Measurements from ENCODE around the gene TSSK6.
A peak's percentile ranks its signal among the peaks of the same experiment; 100 is the strongest.

TSSK6 gene

GRCh38 chr19:19489804-19490204 is 25.5 kb downstream of the TSSK6 start:
- Histone ChIP-seq H2AFZ (peak overlapping the region; percentile 85), H3K4me2 (ENCODE audit: low read length) (peak overlapping the region; percentile 8), H3K27me3 (ENCODE audit: control insufficient read depth, insufficient read depth, low read length) (no peaks in the 10 kb centered on the region), H3K4me1 (peaks cover 53% of the 10 kb centered on the region), H3K4me3 (ENCODE audit: low read depth, low read length) (peak overlapping the region; percentile 17), H3K9ac (no peak overlapping the region), H3K9me3 (ENCODE audit: control insufficient read depth, low read length) (no peaks in the 10 kb centered on the region), H3K79me2 (peaks cover 23% of the 10 kb centered on the region), H3K36me3 (ENCODE audit: control insufficient read depth, insufficient read depth, low read length) (no peaks in the 10 kb centered on the region), H3K27ac (peak overlapping the region; percentile 98)
- no peak for TF ChIP-seq CTCF (IDR thresholded peaks at IDR 0.05)

GRCh38 chr19:19488875-19489690 is 26.3 kb downstream of the TSSK6 start:
- Histone ChIP-seq H3K27me3 (ENCODE audit: control insufficient read depth, insufficient read depth, low read length) (no peaks in the 10 kb centered on the region), H3K4me1 (peaks cover 56% of the 10 kb centered on the region), H3K27ac (peak overlapping the region; percentile 98), H3K4me3 (ENCODE audit: low read depth, low read length) (peak overlapping the region; percentile 34), H3K79me2 (peaks cover 21% of the 10 kb centered on the region), H3K9me3 (ENCODE audit: control insufficient read depth, low read length) (no peaks in the 10 kb centered on the region), H3K36me3 (ENCODE audit: control insufficient read depth, insufficient read depth, low read length) (no peaks in the 10 kb centered on the region), H3K9ac (no peak overlapping the region), H2AFZ (peak overlapping the region; percentile 85), H3K4me2 (ENCODE audit: low read length) (peak overlapping the region; percentile 8)
- no peak for TF ChIP-seq CTCF (IDR thresholded peaks at IDR 0.05)

- Histone ChIP-seq H3K27me3 (ENCODE audit: control insufficient read depth, insufficient read depth, low read length) (no peaks in the 10 kb centered on the region), H3K4me3 (ENCODE audit: low read depth, low read length) (peak overlapping the region; percentile 34), H2AFZ (peak overlapping the region; percentile 85), H3K9me3 (ENCODE audit: control insufficient read depth, low read length) (no peaks in the 10 kb centered on the region), H3K79me2 (peaks cover 20% of the 10 kb centered on the region), H3K4me1 (peaks cover 57% of the 10 kb centered on the region), H3K4me2 (ENCODE audit: low read length) (peak overlapping the region; percentile 8), H3K9ac (no peak overlapping the region), H3K27ac (peak overlapping the region; percentile 98), H3K36me3 (ENCODE audit: control insufficient read depth, insufficient read depth, low read length) (no peaks in the 10 kb centered on the region)
- TF ChIP-seq CTCF (IDR thresholded peaks at IDR 0.05) = no peak
Observed at GRCh38 chr19:19487950-19488874, 27.1 kb downstream of the TSSK6 start.

- Histone ChIP-seq H3K4me1 (peaks cover 63% of the 10 kb centered on the region), H3K27ac (peak overlapping the region; percentile 98), H3K9ac (no peak overlapping the region), H3K4me3 (ENCODE audit: low read depth, low read length) (no peak overlapping the region), H3K79me2 (peaks cover 24% of the 10 kb centered on the region), H3K27me3 (ENCODE audit: control insufficient read depth, insufficient read depth, low read length) (no peaks in the 10 kb centered on the region), H3K36me3 (ENCODE audit: control insufficient read depth, insufficient read depth, low read length) (no peaks in the 10 kb centered on the region), H3K9me3 (ENCODE audit: control insufficient read depth, low read length) (no peaks in the 10 kb centered on the region), H2AFZ (peak overlapping the region; percentile 17), H3K4me2 (ENCODE audit: low read length) (peak overlapping the region; percentile 9)
- no peak for TF ChIP-seq CTCF (IDR thresholded peaks at IDR 0.05)
Observed at GRCh38 chr19:19487077-19487949, 28.0 kb downstream of the TSSK6 start.

All from parathyroid adenoma (tissue), 2 donors.